ENCODE data around the gene TP53RK. TPM values are rescaled to one million over a fixed set of nuclear protein-coding genes. Genes with fewer than 3 reads are reported as not detected.

The TP53RK gene
- polyA plus RNA-seq, 1 experiment, result 14.3 TPM

GRCh38 chr20:46657618-46658017 lies 31.6 kb downstream of the TP53RK start:
- no peaks in the 10 kb centered on the region for H3K9me3 ChIP-seq (ENCODE audit: control insufficient read depth, insufficient read depth, low read length)
- ChIA-PET CTCF (interaction anchor here (1.6 kb wide), 1 partner anchor 8 kb away, joined by 5 read pairs; no protein-coding TSS in a partner anchor), POLR2A (no interaction called here)
- no peak overlapping the region for H3K27ac ChIP-seq (ENCODE audit: low read depth, low read length)
- TF ChIP-seq, protein P1, sequence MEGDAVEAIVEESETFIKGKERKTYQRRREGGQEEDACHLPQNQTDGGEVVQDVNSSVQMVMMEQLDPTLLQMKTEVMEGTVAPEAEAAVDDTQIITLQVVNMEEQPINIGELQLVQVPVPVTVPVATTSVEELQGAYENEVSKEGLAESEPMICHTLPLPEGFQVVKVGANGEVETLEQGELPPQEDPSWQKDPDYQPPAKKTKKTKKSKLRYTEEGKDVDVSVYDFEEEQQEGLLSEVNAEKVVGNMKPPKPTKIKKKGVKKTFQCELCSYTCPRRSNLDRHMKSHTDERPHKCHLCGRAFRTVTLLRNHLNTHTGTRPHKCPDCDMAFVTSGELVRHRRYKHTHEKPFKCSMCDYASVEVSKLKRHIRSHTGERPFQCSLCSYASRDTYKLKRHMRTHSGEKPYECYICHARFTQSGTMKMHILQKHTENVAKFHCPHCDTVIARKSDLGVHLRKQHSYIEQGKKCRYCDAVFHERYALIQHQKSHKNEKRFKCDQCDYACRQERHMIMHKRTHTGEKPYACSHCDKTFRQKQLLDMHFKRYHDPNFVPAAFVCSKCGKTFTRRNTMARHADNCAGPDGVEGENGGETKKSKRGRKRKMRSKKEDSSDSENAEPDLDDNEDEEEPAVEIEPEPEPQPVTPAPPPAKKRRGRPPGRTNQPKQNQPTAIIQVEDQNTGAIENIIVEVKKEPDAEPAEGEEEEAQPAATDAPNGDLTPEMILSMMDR (IDR thresholded peaks at IDR 0.05; ENCODE audit: low read depth, low read length), result no peak
- DNase-seq (ENCODE audit: low read depth, low spot score), result no peak
- no peak overlapping the region for H3K4me3 ChIP-seq (ENCODE audit: low read depth, low read length)
- H3K27me3 ChIP-seq (ENCODE audit: control insufficient read depth, insufficient read depth, low read length), result no peaks in the 10 kb centered on the region

- TF ChIP-seq, protein P1 (IDR thresholded peaks at IDR 0.05; ENCODE audit: low read depth, low read length), result no peak
- Histone ChIP-seq H3K9me3 (ENCODE audit: control insufficient read depth, insufficient read depth, low read length) (no peaks in the 10 kb centered on the region), H3K27ac (ENCODE audit: low read depth, low read length) (no peak overlapping the region), H3K4me3 (ENCODE audit: low read depth, low read length) (no peak overlapping the region), H3K27me3 (ENCODE audit: control insufficient read depth, insufficient read depth, low read length) (no peaks in the 10 kb centered on the region)
- no peak for DNase-seq (ENCODE audit: low read depth, low spot score)
- POLR2A ChIA-PET, result no interaction called here
- CTCF ChIA-PET, result no interaction called here
These were observed 32.1 kb downstream of the TP53RK start for GRCh38 chr20:46657137-46657536.

DNA sequence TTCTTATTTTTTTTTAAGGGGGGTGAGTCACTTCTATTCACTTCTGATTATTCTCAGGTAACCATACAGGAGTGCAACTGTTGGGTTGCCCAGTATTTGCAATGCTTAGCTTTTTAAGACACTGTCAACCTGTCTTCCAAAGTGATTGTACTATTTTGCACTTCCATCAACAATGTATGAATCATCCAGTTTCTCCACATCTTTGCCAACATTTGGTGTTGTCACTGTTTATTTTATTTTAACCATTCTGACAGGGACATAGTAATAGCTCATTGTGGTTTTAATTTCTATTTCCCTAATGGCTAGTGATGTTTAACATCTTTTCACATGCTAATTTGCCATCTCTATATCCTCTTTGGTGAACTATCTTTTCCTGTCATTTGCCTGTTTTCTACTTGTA lies 36.5 kb downstream of the TP53RK start:
- ChIA-PET CTCF (interaction anchor here (0.7 kb wide), 1 partner anchor 101 kb away, joined by 3 read pairs; no protein-coding TSS in a partner anchor), POLR2A (no interaction called here)
- Histone ChIP-seq H3K27me3 (ENCODE audit: control insufficient read depth, insufficient read depth, low read length) (peaks cover 20% of the 10 kb centered on the region), H3K4me3 (ENCODE audit: low read depth, low read length) (no peak overlapping the region), H3K27ac (ENCODE audit: low read depth, low read length) (no peak overlapping the region), H3K9me3 (ENCODE audit: control insufficient read depth, insufficient read depth, low read length) (no peaks in the 10 kb centered on the region; the same call in 1 of the 2 replicates)
- TF ChIP-seq, protein P1 (IDR thresholded peaks at IDR 0.05; ENCODE audit: low read depth, low read length), result no peak
- DNase-seq (ENCODE audit: low read depth, low spot score), result no peak

DNA sequence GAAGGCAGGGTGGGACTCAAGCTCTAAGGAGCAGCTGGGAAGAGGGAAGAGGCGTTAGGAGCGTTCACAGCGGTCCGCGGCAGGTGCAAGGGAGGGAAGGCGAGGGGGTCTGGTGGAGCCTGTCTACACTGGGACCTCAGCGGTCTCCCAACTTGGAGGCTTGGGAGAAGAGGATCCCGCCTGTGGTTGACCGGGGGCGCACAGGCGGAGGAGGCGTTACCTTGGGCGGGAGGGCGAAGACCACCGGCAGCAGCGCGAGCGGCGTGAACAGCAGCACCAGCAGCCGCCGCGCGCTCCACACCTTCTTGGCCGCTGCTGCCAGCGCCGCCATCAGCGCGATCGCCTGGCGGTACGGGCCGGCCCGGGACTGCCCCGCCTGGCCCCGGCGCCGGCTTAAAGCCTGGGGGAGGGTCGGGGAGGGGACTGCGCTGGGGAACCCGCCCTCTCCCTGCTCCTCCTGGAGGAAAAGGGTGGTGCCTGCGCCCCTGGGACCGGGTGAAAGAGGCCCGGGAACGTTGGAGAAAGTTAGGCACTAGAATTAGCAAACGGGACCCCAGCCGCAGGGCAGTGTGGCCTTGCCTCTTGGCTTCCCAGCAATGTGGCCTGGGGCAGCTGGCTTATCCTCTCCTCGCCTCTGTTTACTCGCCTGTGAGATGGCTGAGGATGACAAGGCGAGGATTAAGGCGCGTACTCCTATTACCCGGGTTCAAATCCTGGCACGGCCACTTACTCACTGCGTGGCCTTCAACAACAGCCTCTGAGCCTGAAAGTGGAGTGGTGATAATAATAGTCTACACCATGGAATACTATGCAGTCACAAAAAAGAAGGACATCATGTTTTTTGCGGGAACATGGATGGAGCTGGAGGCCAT lies 37.9 kb downstream of the TP53RK start, which contains the start of gene SLC13A3:
Gene SLC13A3, minus strand, starts transcription at position 369 of the 872 bp plus-strand sequence. Its CDS starts 38 bp downstream, at position 331.
- Histone ChIP-seq H3K27me3 (ENCODE audit: control insufficient read depth, insufficient read depth, low read length) (peaks cover 20% of the 10 kb centered on the region), H3K27ac (ENCODE audit: low read depth, low read length) (no peak within 1 kb of the TSS), H3K4me3 (ENCODE audit: low read depth, low read length) (no peak within 1 kb of the TSS), H3K9me3 (ENCODE audit: control insufficient read depth, insufficient read depth, low read length) (no peaks in the 10 kb centered on the region; the same call in 1 of the 2 replicates)
- DNase-seq (ENCODE audit: low read depth, low spot score), result no peak
- POLR2A ChIA-PET, result no interaction called here
- TF ChIP-seq, protein P1 (IDR thresholded peaks at IDR 0.05; ENCODE audit: low read depth, low read length), result no peak
- CTCF ChIA-PET, result no interaction called here

DNA sequence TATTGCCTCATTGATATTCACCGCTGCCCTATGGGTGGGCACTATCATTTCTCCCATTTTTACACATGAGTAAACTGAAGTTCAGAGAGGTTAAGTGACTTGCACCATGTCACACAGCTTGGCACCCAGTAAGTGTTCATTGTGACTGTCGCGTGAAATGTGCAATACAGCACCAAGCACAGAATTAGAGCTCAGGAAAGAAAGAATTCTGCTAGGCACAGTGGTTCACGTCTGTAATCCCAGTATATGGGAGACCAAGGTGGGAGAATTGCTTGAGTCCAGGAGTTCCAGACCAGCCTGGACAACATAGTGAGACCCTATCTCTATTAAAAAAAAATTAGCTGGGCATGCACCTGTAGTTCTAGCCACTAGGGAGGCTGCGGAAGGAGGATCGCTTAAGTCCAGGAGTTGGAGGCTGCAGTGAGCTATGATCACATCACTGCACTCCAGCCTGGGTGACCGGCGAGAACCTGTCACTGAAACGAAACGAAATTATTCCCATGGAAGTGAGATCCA lies 38.6 kb downstream of the TP53RK start:
- CTCF ChIA-PET, result no interaction called here
- Histone ChIP-seq H3K9me3 (ENCODE audit: control insufficient read depth, insufficient read depth, low read length) (no peaks in the 10 kb centered on the region; the same call in 1 of the 2 replicates), H3K4me3 (ENCODE audit: low read depth, low read length) (no peak overlapping the region), H3K27ac (ENCODE audit: low read depth, low read length) (no peak overlapping the region), H3K27me3 (ENCODE audit: control insufficient read depth, insufficient read depth, low read length) (peaks cover 20% of the 10 kb centered on the region)
- TF ChIP-seq, protein P1 (IDR thresholded peaks at IDR 0.05; ENCODE audit: low read depth, low read length), result no peak
- DNase-seq (ENCODE audit: low read depth, low spot score), result no peak
- POLR2A ChIA-PET, result no interaction called here
